ENCODE measurements around the gene HELLS. TPM values are rescaled to one million over a fixed set of nuclear protein-coding genes. Genes with fewer than 3 reads are reported as not detected.

The HELLS gene
- total and polyA plus RNA-seq, 10 of the 15 experiments (the other 5 are each of a cell fraction or from before 2014, with no cell fraction given) = 33.9 to 159 (median 123) TPM

DNA sequence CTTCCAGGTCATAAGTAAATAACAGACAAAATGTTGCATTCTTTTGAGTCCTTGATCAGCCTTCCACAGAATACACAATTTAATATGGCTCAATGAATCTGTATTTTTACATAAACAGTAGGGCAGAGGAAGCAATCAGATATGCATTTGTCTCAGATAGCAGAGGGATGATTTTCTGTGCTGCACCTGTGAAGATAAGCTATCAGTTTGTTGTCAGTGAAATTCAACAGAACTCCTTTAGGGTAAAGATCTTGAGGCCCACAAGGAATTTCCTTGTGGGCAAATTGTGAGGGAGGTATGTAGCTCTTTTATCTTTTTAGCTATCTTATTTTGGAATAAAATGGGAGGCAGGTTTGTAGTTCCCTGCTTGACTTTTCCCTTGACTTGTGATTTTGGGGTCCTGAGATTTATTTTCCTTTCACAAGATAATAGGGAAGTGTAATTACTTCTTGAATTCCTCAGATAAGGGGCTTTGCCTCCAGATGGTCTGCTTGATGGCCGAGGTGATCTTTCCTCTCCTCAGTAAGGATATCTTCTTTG lies 77.1 kb downstream of the HELLS start:
- H3K4me3 ChIP-seq = no peak overlapping the region
- BruUV-seq (replicated peaks) = no TSS peak
- H3K36me3 ChIP-seq (ENCODE audit: control insufficient read depth in 2 of 2, insufficient read depth in 2 of 2, low read length in 1 of 2) = no peaks in the 10 kb centered on the region
- ATAC-seq = no peak
- TF ChIP-seq SUZ12 (IDR thresholded peaks at IDR 0.05; ENCODE audit: unreplicated experiment) (no peak), NFIC (IDR thresholded peaks at IDR 0.05; ENCODE audit: low read depth, low read length) (no peak), PBX3 (IDR thresholded peaks at IDR 0.05; ENCODE audit: insufficient replicate concordance, low read depth, low read length) (no peak), RELB (IDR thresholded peaks at IDR 0.05; ENCODE audit: low read depth) (no peak), SIN3A (IDR thresholded peaks at IDR 0.05; ENCODE audit: low read depth, low read length) (no peak), NBN (IDR thresholded peaks at IDR 0.05) (no peak), TARDBP (IDR thresholded peaks at IDR 0.05; ENCODE audit: borderline replicate concordance) (no peak), STAT3 (IDR thresholded peaks at IDR 0.05; ENCODE audit: low read depth, low read length) (no peak), REST (IDR thresholded peaks at IDR 0.05; ENCODE audit: low read depth, low read length) (no peak), ZBTB11 (CRISPR knock-in tag; IDR thresholded peaks at IDR 0.05) (no peak), CREM (IDR thresholded peaks at IDR 0.05; ENCODE audit: low read depth) (no peak), MEF2A (IDR thresholded peaks at IDR 0.05; ENCODE audit: insufficient read depth, low read depth, low read length) (no peak)
- H2AFZ ChIP-seq (ENCODE audit: control insufficient read depth, low read depth, low read length) = no peak overlapping the region
- H3K4me1 ChIP-seq (ENCODE audit: control insufficient read depth, insufficient read depth, low read length) = no peaks in the 10 kb centered on the region
- ChIA-PET POLR2A (no interaction called here), RAD21 (ENCODE audit: unreplicated experiment) (interaction anchor here (0.6 kb wide), 1 partner anchor 341 kb away, joined by 3 read pairs; no protein-coding TSS in a partner anchor), CTCF (no interaction called here), SMC1A (ENCODE audit: uncharacterized antibody, unreplicated experiment) (no interaction called here)
- no peak for FAIRE-seq
- no peak overlapping the region for H3K9ac ChIP-seq (ENCODE audit: control insufficient read depth, insufficient read depth, low read length)
- no peaks in the 10 kb centered on the region for H3K27me3 ChIP-seq (replicated peaks in 1 of 2; ENCODE audit: control insufficient read depth in 2 of 2, insufficient read depth in 2 of 2, low read length in 1 of 2)
- in situ Hi-C loops (cut with MboI) (no loop called here), intact Hi-C loops (cut with micrococcal nuclease; ENCODE audit: unreplicated experiment) (no loop called here)
- H3K27ac ChIP-seq (ENCODE audit: control insufficient read depth, insufficient read depth) = no peak overlapping the region
- no peak for DNase-seq (ENCODE audit: low read depth, low spot score)
- WGBS (ENCODE audit: insufficient coverage, insufficient replicate concordance, low lambda C conversion rate, missing lambda C conversion rate) = 45% methylated on average over 1 of the region's 1 CpG
- H4K20me1 ChIP-seq (ENCODE audit: control insufficient read depth, insufficient read depth) = no peaks in the 10 kb centered on the region
- no peaks in the 10 kb centered on the region for H3K79me2 ChIP-seq (ENCODE audit: control insufficient read depth, insufficient read depth, low read length)
- no peak overlapping the region for H3K4me2 ChIP-seq (ENCODE audit: control insufficient read depth, insufficient read depth)
- H3K9me3 ChIP-seq (replicated peaks; ENCODE audit: control insufficient read depth, insufficient read depth, low read length) = no peaks in the 10 kb centered on the region

Data from GM12878 (cell line).